ENCODE results near the gene TCF12.

TCF12 gene

DNA sequence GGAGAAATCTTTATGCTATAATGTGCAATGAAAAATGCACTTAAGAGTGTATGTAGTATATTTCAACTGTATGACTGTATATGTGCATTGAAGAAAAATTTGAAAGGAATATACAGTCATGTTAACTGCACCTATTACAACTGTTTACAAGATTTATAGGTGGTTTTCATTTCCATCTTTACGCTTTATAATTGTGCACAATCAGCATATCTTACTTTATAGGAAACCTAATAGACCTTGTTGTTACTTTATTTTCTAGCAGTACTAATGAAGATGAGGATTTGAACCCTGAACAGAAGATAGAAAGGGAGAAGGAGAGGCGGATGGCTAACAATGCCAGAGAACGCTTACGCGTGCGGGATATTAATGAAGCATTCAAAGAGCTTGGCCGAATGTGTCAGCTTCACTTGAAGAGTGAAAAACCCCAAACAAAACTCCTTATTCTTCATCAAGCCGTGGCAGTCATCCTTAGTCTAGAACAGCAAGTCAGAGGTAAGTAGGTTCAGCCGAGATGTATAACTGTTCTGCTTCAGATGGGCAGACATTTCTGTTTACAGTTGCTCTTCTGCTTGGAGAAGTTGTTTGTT is 354.4 kb downstream of the TCF12 start:
- no peak for DNase-seq

GRCh38 chr15:57273402-57273801 is 355.0 kb downstream of the TCF12 start:
- no peak for DNase-seq

GRCh38 chr15:57278439-57278838 is 360.0 kb downstream of the TCF12 start:
- no peak for DNase-seq

DNA sequence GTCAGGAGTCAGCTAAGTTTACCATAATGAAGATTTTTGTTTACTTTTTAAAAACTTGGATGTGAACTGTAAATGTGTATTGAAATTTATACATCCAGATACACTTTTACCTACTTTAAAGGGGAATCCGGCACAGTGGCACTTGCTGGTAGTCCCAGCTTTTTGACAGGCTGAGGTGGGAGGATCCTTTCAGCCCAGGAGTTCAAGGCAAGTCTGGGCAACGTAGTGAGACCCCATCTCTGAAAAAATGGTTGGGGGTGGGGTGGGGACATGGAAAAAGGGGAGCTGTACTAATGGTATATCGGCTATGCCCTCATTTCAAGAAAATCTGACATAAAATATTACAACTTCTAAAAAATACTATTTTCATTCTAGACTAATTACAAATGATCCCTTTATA is 362.0 kb downstream of the TCF12 start:
- no peak for DNase-seq

GRCh38 chr15:57281321-57281720 is 362.9 kb downstream of the TCF12 start:
- DNase-seq = peak in 1 of 2 donors; percentile 29

- no peak for DNase-seq
Observed at GRCh38 chr15:57282686-57283085, 364.2 kb downstream of the TCF12 start.

DNA sequence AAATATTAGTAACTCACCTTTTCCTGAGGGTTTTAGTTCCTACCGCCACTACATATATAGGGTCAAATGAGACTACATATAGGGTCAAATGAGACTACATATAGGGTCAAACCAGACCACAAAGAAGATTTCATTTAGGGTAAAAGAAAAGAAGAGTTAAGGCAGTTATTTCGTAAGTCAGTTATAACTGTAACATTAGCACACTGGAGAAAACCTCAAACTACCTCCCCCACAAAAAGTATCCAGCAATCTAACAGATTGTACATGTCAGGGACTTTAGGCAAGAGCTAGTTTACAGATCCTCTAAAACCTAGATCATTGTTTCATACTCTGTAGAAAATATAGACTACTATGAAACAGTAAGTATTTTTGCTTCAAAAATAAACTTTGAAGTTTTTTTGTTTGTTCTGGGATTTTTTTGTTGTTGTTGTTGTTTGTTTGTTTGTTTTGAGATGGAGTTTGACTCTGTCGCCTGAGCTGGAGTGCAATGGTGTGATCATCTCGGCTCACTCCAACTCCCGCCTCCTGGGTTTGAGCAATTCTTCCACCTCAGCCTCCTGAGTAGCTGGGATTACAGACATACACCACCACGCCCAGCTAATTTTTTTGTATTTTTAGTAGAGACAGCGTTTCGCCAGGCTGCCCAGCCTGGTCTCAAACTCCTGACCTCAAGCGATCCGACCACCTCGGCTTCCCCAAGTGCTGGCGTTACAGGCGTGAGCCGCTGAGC is 365.5 kb downstream of the TCF12 start:
- no peak for DNase-seq

GRCh38 chr15:57284535-57284934 is 366.1 kb downstream of the TCF12 start:
- DNase-seq = no peak

DNA sequence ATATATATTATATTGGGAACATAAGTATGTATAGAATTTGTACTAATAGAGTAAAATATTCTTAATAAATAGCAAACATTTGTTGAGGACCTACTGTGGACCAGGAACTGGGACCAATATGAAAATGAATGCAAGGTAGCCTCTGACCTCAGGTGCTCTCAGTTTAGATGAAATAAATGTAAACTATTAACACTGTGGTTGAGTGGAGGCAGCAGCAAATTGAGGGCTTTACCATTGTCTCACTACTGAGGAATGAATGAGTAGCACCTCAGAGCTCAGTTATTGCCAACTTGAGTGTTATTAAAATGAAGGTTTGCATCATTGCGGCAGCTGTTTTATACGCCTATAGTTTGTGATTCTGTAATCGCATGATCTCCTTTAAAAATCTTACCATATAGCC is 366.9 kb downstream of the TCF12 start:
- DNase-seq = no peak

DNA sequence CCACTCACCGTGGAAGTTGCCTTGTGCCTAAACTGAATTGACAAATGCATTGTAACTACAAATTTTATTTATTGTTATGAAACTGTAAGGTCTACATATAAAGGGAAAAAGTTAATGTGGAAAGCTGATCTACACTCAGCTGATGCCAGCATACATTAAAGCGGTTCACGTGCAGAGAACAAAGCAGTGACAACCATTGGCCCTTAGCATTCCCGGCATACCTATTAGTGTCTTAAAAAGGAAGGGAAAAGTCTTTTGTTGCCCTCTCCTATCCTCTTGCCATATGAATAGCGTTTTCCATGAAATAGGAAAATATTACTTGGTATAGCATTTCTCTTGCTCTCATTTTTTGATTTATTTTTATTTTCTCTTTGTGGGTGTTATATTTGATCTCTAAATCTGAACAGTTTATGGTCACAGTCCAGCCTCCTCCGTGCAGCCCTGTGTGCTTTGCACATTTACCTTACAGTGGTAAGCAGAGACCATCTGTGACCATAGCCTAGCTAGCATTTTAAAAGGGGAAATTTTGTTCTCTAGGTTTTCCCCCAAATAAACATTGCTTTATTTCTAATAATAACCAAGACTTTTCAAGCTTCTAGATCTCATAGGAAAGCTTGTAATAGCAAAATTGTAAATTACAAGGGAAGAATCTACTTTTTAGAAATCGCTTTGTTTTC is 368.1 kb downstream of the TCF12 start:
- DNase-seq = no peak

DNA sequence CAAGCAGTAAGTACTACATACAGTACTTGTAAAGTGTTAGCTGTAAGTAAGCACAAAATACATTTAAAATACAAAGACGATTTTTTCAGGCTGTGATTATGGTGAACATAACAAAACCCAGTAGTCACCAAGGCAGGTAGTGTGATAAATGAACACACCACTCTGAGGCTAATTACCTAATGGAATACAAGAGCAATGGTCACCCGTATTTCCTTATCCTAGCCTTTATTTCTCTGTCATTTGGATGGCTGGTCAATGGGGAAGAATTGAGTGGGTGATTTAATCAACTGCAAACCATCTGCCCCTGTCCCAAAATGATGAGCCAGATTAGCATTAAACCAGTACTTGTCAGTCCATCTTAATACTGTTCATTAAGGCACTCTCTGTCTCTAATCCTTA is 368.7 kb downstream of the TCF12 start:
- DNase-seq = no peak

DNA sequence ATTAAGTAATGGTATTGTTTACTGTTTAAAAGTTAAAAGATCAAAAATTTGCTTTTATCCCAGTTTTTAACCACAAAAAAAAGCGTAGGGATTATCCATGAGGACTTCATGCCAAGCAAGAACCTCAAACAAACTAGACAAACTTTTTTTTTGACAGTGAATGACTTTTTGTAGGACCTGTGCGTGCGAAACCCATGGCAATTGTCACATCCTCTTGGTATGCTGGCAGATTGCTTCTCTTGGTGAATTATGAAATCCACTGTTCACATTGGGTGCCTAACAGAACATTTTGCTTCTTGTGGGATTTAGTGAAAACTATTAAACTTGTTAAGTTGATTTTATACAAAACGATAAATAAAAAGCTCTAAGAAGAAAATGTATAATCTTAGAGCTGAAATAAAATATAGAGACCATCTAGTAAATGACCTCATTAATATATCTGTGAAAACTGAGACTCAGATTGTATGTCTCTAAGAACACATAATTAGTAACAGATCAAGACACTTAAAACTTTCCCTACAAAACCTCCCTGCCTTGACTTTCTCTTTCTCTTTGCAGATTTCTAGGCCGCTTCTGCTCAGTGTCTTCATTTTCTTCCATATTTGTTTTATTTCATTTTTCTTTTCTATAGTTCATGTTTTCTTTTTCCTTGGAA is 370.6 kb downstream of the TCF12 start:
- DNase-seq = no peak

- DNase-seq = no peak
Observed at GRCh38 chr15:57290187-57290586, 371.7 kb downstream of the TCF12 start.

DNA sequence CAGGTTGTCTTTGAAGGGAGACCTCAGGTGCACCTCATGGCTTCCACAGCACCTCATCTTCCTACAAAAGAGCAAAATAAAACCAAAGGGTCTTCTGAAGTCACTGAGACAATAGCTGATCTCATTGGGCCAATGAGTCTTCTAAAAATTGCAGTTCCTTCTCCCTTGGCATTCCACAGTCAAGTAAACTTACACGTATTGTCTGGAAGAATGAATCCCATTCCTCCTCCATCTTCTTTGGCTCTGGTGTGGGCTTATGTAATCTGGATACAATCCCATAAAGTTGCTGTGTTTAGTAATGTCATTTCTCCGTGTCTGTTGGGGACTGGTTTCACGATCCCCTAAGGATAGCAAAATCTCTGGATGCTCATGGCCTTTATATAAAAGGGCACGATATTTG is 372.4 kb downstream of the TCF12 start:
- no peak for DNase-seq

DNA sequence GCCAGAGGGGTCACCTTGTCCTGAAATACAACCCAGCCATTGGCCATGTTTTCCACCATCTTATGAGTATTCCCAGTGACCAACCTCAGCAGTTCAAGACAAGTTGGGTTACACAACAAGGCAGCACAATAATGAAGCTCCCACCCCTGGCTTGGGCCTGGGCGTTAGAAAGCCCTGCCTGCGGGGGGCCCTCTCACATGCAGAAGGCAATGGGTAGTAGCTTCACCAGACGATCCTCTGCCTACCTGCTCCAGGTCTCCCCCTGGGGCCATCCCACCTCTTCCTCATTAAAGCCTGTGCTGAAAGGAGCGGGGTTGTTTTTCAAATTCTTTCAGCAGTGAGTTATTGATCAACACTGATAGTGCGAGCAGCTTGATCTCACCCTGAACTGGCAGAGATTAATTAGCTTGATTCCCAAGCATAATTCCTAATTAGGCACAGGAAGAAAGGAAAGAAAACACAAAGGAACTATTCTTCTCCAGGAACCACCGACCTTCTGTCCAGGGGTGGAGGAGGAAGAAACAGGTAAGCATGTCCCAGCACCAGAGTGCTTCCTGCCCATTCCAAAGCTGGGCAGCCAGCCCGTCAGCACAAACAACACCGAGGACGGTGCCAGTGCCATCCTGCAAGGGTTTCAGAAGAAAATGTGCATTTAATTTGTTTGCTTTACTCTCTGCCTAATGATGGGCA is 378.2 kb downstream of the TCF12 start:
- no peak for DNase-seq

DNA sequence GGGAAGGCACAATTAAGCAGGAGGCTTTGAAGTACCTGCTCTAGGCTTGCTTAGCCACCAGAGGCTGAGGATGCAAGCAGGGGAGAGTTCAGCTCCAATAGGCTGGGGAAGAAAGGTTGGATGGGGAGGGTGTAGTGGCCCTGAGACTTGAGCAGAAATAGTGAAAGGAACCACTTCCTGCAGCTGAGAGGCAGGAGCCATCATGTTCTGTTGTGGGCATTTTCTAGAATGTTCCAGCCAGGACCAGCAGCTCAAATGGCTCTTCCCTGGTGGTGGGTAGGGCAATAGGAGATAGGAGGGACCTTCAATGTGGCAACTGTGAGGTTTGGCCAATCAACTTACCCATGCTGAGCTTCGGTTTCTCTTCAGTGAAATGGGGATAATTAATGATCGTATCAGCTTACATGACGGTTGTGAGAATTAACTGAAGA is 378.7 kb downstream of the TCF12 start:
- DNase-seq = no peak

- no peak for DNase-seq
Observed at GRCh38 chr15:57297630-57298029, 379.2 kb downstream of the TCF12 start.

GRCh38 chr15:57298204-57298603 is 379.8 kb downstream of the TCF12 start:
- DNase-seq = no peak

- no peak for DNase-seq
Observed at GRCh38 chr15:57298843-57299550, 380.6 kb downstream of the TCF12 start.

DNA sequence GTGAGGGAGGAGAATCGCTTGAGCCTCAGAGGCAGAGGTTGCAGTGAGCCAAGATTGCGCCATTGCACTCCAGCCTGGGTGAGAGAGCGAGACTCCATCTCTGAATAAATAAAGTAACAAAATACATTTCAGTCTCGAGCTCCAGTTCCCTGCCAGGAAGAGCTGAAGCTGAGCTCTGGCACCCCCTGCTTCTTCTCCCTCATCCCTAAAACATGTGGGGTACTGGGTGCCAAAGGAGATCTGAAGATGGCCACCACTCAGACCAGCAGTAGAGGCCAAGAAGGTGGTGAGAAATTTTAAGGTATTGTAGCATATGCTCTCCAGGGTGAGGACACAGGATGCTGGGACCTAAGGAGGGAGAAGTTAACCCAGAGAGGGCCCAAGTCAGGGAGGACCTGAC is 382.9 kb downstream of the TCF12 start:
- no peak for DNase-seq

DNA sequence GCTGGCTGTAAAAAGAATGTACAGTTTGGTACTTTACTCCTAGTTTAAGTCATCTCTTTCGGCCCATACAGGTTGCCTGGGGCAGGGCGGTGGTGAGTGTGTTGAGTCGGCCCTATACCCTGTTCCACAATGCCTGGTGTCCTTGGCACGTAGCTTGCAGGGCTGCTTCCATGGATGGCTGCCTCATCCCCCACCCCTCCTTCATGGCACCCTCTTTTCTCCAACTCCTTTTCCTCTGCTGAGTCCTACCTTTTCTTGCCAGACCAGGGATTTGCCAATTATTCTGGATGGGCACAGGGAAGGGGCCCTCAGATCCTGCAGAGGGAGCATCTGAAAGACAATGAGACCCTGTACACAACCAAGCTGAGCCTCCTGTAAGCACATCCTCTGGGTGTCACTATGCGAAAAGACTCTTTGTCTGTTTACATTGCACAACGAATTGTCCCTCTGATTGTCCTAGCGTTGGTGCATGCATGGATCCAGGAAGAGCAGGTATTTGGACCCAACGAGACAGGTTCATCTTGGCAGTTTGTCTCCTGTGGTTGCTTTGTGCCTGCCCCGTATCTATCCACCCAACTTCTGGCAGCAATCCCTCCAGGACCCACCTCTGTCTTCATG is 384.3 kb downstream of the TCF12 start:
- DNase-seq = no peak

- no peak for DNase-seq
Observed at GRCh38 chr15:57305009-57305408, 386.6 kb downstream of the TCF12 start.
